Measurements from ENCODE around the gene DEGS2. TPM values are rescaled to one million over a fixed set of nuclear protein-coding genes. Genes with fewer than 3 reads are reported as not detected.
A peak's percentile ranks its signal among the peaks of the same experiment; 100 is the strongest.

Gene DEGS2
- total and polyA plus RNA-seq, 2 donors from 2014 or later, result 25.1 to 28.7 TPM

GRCh38 chr14:100176811-100177327, 17.4 kb upstream of the DEGS2 start:
- H3K27ac ChIP-seq (ENCODE audit: low read depth in 2 of 2, low read length in 2 of 2), result no peak overlapping the region
- intact Hi-C loops (cut with DNase I), result no loop called here
- no peaks in the 10 kb centered on the region for H3K4me1 ChIP-seq (ENCODE audit: control insufficient read depth in 2 of 3, insufficient read depth in 2 of 3, low read depth in 1 of 3, low read length in 3 of 3)
- no peak overlapping the region for H3K4me3 ChIP-seq (ENCODE audit: low read length in 3 of 3)
- H3K9ac ChIP-seq (ENCODE audit: low read length in 3 of 3), result no peak overlapping the region
- TF ChIP-seq CTCF (IDR thresholded peaks at IDR 0.05; ENCODE audit: borderline replicate concordance, extremely low read depth, insufficient read depth), result no peak
- FAIRE-seq (no peak), DNase-seq (peak in 1 of 5 donors; percentile 33)
- H3K36me3 ChIP-seq (ENCODE audit: control insufficient read depth in 2 of 3, insufficient read depth in 3 of 3, low read length in 3 of 3), result no peaks in the 10 kb centered on the region
- H3K9me3 ChIP-seq (ENCODE audit: control insufficient read depth in 2 of 3, insufficient read depth in 1 of 3, low read length in 3 of 3), result no peaks in the 10 kb centered on the region
- H3K27me3 ChIP-seq (ENCODE audit: control insufficient read depth, insufficient read depth, low read length), result no peaks in the 10 kb centered on the region

GRCh38 chr14:100173353-100173752, 13.9 kb upstream of the DEGS2 start:
- DNase-seq (no peak), FAIRE-seq (no peak)
- no peak for TF ChIP-seq CTCF (IDR thresholded peaks at IDR 0.05; ENCODE audit: borderline replicate concordance, extremely low read depth, insufficient read depth)
- Histone ChIP-seq H3K9ac (ENCODE audit: low read length in 3 of 3) (no peak overlapping the region), H3K4me1 (ENCODE audit: control insufficient read depth in 2 of 3, insufficient read depth in 2 of 3, low read depth in 1 of 3, low read length in 3 of 3) (no peaks in the 10 kb centered on the region), H3K9me3 (ENCODE audit: control insufficient read depth in 2 of 3, insufficient read depth in 1 of 3, low read length in 3 of 3) (no peaks in the 10 kb centered on the region), H3K27me3 (ENCODE audit: control insufficient read depth, insufficient read depth, low read length) (no peaks in the 10 kb centered on the region), H3K27ac (ENCODE audit: low read depth in 2 of 2, low read length in 2 of 2) (no peak overlapping the region), H3K36me3 (ENCODE audit: control insufficient read depth in 2 of 3, insufficient read depth in 3 of 3, low read length in 3 of 3) (no peaks in the 10 kb centered on the region), H3K4me3 (ENCODE audit: low read length in 3 of 3) (no peak overlapping the region)
- intact Hi-C loops (cut with DNase I), result no loop called here

- intact Hi-C loops (cut with DNase I), result no loop called here
- Histone ChIP-seq H3K4me1 (ENCODE audit: control insufficient read depth in 2 of 3, insufficient read depth in 2 of 3, low read depth in 1 of 3, low read length in 3 of 3) (no peaks in the 10 kb centered on the region), H3K27me3 (ENCODE audit: control insufficient read depth, insufficient read depth, low read length) (no peaks in the 10 kb centered on the region), H3K36me3 (ENCODE audit: control insufficient read depth in 2 of 3, insufficient read depth in 3 of 3, low read length in 3 of 3) (no peaks in the 10 kb centered on the region), H3K27ac (ENCODE audit: low read depth in 2 of 2, low read length in 2 of 2) (no peak overlapping the region), H3K9ac (ENCODE audit: low read length in 3 of 3) (no peak overlapping the region), H3K9me3 (ENCODE audit: control insufficient read depth in 2 of 3, insufficient read depth in 1 of 3, low read length in 3 of 3) (no peaks in the 10 kb centered on the region), H3K4me3 (ENCODE audit: low read length in 3 of 3) (no peak overlapping the region)
- no peak for TF ChIP-seq CTCF (IDR thresholded peaks at IDR 0.05; ENCODE audit: borderline replicate concordance, extremely low read depth, insufficient read depth)
- no peak for DNase-seq
- no peak for FAIRE-seq
Measured at GRCh38 chr14:100172811-100173210, 13.4 kb upstream of the DEGS2 start.

- no peak overlapping the region for H3K9ac ChIP-seq (ENCODE audit: low read length in 3 of 3)
- H3K36me3 ChIP-seq (ENCODE audit: control insufficient read depth in 2 of 3, insufficient read depth in 3 of 3, low read length in 3 of 3), result no peaks in the 10 kb centered on the region
- TF ChIP-seq CTCF (IDR thresholded peaks at IDR 0.05; ENCODE audit: borderline replicate concordance, extremely low read depth, insufficient read depth), result no peak
- no peaks in the 10 kb centered on the region for H3K9me3 ChIP-seq (ENCODE audit: control insufficient read depth in 2 of 3, insufficient read depth in 1 of 3, low read length in 3 of 3)
- H3K27me3 ChIP-seq (ENCODE audit: control insufficient read depth, insufficient read depth, low read length), result no peaks in the 10 kb centered on the region
- intact Hi-C loops (cut with DNase I), result no loop called here
- FAIRE-seq (no peak), DNase-seq (peak in 1 of 5 donors; percentile 32)
- H3K4me1 ChIP-seq (ENCODE audit: control insufficient read depth in 2 of 3, insufficient read depth in 2 of 3, low read depth in 1 of 3, low read length in 3 of 3), result peaks cover 0 to 4% (median 0%) of the 10 kb centered on the region in 3 donors
- no peak overlapping the region for H3K27ac ChIP-seq (ENCODE audit: low read depth in 2 of 2, low read length in 2 of 2)
- no peak overlapping the region for H3K4me3 ChIP-seq (ENCODE audit: low read length in 3 of 3)
Measured at GRCh38 chr14:100170880-100171279, 11.4 kb upstream of the DEGS2 start.
